Sciatic nerve (tissue), 2 donors: ENCODE measurements around the gene ABITRAM. TPM values are rescaled to one million over a fixed set of nuclear protein-coding genes. Genes with fewer than 3 reads are reported as not detected.
"Not testable (repeated sequence)": the region's sequence is repeated elsewhere in the genome, so short reads cannot be mapped to it uniquely, and the experiment has no call there.

Experiments used
- ATAC-seq: fragments of 200-7000 bp; cut with Tn5 transposase; one replicate; pipeline ENCODE4 v1.9.1; 2020; ENCODE audit warnings: mild to moderate bottlenecking, moderate library complexity
- DNase-seq: peaks from one replicate; pipeline ENCODE4 v3.0.0-alpha.2; 2020; ENCODE audit warnings: low spot score
- intact Hi-C: fragments of 100-400 bp; cut with DNase I; formaldehyde crosslinking; loops from one replicate; pipeline ENCODE4 v1.14.2; 2022
- total RNA-seq: library from RNA; stranded (reverse); fragmentation: NEBNext Ultra II Directional; extraction: Animal tissue kit (Norgen Biotek cat#: 25700); gene quantifications from one replicate; pipeline ENCODE4 v1.2.1, GENCODE V29; 2021
- donor health status: DM: no; HTN: no; CAD: no.
- donor health status: DM: no; HTN: no; CAD: no.

ABITRAM gene
- 11.2 TPM for total RNA-seq

DNA sequence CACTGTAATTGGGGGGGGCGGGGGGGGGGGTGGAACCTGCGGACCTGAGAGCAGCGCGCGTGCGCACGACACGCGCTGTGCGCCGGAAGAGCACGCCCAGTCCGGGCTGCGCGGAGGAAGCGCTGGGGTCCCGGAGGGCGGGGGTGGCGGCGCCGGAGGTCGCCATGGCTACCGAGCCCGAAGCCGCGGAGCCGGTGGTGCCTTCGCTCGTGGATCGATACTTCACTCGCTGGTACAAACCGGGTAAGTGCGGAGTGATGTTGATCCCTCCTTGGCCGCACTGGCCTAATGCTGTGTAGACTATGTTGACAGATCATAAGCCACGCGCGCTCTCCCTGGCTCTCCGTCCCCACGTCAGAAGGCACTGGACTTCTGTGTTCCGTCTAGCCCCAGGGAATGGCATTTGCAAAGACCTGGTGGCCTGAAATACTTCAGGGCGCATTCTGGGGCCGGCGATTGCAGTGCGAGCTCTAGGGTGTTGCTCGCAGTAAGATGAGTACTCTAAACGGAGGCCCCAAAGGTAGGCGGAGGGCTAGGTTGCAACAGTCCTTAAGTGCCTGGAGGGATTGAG is at the start of gene ABITRAM:
ABITRAM (plus strand) TSS at position 78 of the 571 bp plus-strand sequence; CDS start at position 165, 87 bp downstream.
- ATAC-seq (peak; percentile 97), DNase-seq (peak; percentile 82)
- intact Hi-C loops: no loop called here

- ATAC-seq (no peak), DNase-seq (no peak)
- intact Hi-C loops: no loop called here
Observed at GRCh38 chr9:108884701-108885100, 49.5 kb upstream of the ABITRAM start.

GRCh38 chr9:108885643-108886348 is 48.4 kb upstream of the ABITRAM start:
- DNase-seq (no peak), ATAC-seq (no peak)
- intact Hi-C loops: no loop called here

GRCh38 chr9:108886594-108887271 is 47.5 kb upstream of the ABITRAM start:
- intact Hi-C loops, ATAC-seq, DNase-seq: not testable (repeated sequence)

- DNase-seq (no peak), ATAC-seq (no peak)
- intact Hi-C loops: no loop called here
Observed at GRCh38 chr9:108889649-108890067, 44.5 kb upstream of the ABITRAM start.

GRCh38 chr9:108894225-108894997 is 39.8 kb upstream of the ABITRAM start:
- DNase-seq: no peak
- intact Hi-C loops: no loop called here
- ATAC-seq: no peak

GRCh38 chr9:108897324-108898096 is 36.7 kb upstream of the ABITRAM start:
- DNase-seq (no peak), ATAC-seq (no peak)
- intact Hi-C loops: no loop called here

GRCh38 chr9:108899023-108899695 is 35.0 kb upstream of the ABITRAM start:
- ATAC-seq, DNase-seq, intact Hi-C loops: not testable (repeated sequence)

- ATAC-seq: no peak
- intact Hi-C loops: no loop called here
- DNase-seq: no peak
Observed at GRCh38 chr9:108900176-108900575, 34.0 kb upstream of the ABITRAM start.

GRCh38 chr9:108903420-108904103 is 30.6 kb upstream of the ABITRAM start:
- intact Hi-C loops: no loop called here
- DNase-seq (no peak), ATAC-seq (no peak)

GRCh38 chr9:108904161-108904560 is 30.0 kb upstream of the ABITRAM start:
- intact Hi-C loops: no loop called here
- ATAC-seq (no peak), DNase-seq (no peak)

- intact Hi-C loops: no loop called here
- DNase-seq: no peak
- ATAC-seq: no peak
Observed at GRCh38 chr9:108905494-108905893, 28.7 kb upstream of the ABITRAM start.

DNA sequence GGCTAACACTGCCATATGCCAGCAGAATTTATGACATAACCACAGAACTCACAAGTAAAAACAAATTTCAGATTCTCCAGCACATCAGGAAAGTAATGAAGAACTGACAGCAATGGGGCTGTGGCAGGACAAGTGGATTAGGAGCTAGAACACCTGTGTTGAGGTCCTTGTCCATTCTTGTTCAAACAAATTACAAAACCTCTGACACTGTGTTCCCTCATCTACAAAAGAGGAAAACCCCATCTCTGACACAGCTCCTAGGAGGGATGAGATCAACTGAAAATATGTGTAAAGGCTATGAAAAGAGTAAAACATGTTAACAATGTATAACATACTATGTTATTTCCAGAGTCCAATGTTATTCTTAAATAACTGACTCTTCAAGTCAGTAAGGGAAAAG is 23.8 kb upstream of the ABITRAM start:
- intact Hi-C loops: no loop called here
- no peak for ATAC-seq
- DNase-seq: no peak

- intact Hi-C loops: no loop called here
- DNase-seq: no peak
Observed at GRCh38 chr9:108910914-108911313, 23.3 kb upstream of the ABITRAM start.

DNA sequence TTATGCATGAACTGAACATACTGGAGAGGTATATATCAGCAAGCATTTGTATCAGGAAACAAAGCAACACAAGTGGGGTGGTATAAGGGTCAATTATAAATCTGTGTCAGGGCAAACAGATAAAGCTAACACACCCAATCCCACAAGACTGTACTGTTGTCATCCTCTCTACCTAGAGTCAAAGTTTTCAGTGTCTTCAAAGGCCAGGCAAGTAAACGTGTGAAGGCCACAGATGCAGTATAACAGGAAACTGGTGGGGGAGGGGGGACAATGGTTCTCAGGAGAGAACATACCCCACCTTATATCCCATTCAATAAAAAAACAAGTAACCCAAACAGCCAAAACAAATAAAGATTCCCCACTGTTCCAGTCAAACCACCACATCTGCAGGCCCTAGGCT is 22.4 kb upstream of the ABITRAM start:
- ATAC-seq (no peak), DNase-seq (no peak)
- intact Hi-C loops: no loop called here

More at GRCh38 chr9:108910914-108911313, 23.3 kb upstream of the ABITRAM start:
- ATAC-seq: no peak

DNA sequence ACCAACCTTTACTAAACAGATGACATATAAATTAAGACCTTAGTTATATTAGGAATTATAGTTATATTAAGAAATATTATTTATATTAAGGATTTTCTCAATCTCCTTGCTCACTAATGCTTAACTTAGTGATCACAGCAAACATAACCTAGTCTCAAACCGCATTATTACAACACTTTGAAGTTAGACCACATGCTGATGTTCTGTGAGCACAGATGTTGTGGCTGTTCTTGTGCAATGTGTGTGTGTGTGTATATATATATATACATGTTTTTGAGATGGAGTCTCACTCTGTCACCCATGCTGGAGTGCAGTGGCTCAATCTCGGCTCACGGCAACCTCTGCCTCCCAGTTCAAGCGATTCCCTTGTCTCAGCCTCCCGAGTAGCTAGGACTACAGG is 20.8 kb upstream of the ABITRAM start:
- ATAC-seq (no peak), DNase-seq (no peak)
- intact Hi-C loops: no loop called here

DNA sequence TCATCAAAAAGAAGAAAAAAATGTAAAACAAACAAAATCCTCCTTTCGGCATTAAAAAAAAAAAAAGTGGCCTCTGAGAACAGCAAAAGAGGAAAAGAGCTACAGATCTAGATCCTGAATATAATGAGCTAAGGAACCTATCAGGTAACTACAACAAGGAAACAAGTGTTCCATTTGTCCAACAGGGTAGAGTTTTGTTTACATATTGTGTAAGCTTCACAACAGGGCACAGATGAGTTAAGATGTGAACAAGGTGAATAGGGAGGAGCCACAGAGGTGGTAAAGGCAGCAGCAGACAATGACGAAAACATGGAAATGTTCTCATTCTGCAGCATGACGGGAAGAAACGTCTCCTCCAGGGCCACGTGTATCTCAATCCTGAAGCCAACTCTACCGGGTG is 14.7 kb upstream of the ABITRAM start:
- no peak for DNase-seq
- no peak for ATAC-seq
- intact Hi-C loops: no loop called here

- DNase-seq, intact Hi-C loops, ATAC-seq: not testable (repeated sequence)
Observed at GRCh38 chr9:108920401-108920800, 13.8 kb upstream of the ABITRAM start.
